Immature natural killer cell (primary cell): ENCODE data around the gene AQR. TPM values are rescaled to one million over a fixed set of nuclear protein-coding genes. Genes with fewer than 3 reads are reported as not detected.

Source experiments
- DNase-seq, 3 donors: peaks; one replicate each; pipeline ENCODE4 v3.0.0; 2022; ENCODE audit warnings: mixed read lengths in 1 of 3
- H3K27ac Mint-ChIP-seq, 6 donors: one replicate each; pipeline ENCODE4 v1.8.0; 2020; ENCODE audit warnings: mixed read lengths in 6 of 6, mild to moderate bottlenecking in 5 of 6, inconsistent platforms in 4 of 6, moderate library complexity in 3 of 6
- H3K27me3 Mint-ChIP-seq, 3 donors: one replicate each; pipeline ENCODE4 v1.8.0; 2020 to 2021; ENCODE audit warnings: low read depth in 3 of 3, mild to moderate bottlenecking in 3 of 3, mixed read lengths in 3 of 3, moderate library complexity in 3 of 3, inconsistent platforms in 1 of 3
- H3K36me3 Mint-ChIP-seq, 3 donors: one replicate each; pipeline ENCODE4 v1.8.0; 2020; ENCODE audit warnings: mixed read lengths in 3 of 3, inconsistent platforms in 2 of 3, mild to moderate bottlenecking in 2 of 3
- H3K4me1 Mint-ChIP-seq, 2 donors: one replicate each; pipeline ENCODE4 v1.8.0; 2020; ENCODE audit warnings: inconsistent platforms in 2 of 2, mild to moderate bottlenecking in 2 of 2, mixed read lengths in 2 of 2, moderate library complexity in 1 of 2
- H3K4me3 Mint-ChIP-seq, 5 donors: one replicate each; pipeline ENCODE4 v1.8.0; 2020; ENCODE audit warnings: mild to moderate bottlenecking in 5 of 5, mixed read lengths in 5 of 5, inconsistent platforms in 3 of 5, moderate library complexity in 3 of 5
- H3K9me3 Mint-ChIP-seq, 6 donors: one replicate each; pipeline ENCODE4 v1.8.0; 2020; ENCODE audit warnings: mild to moderate bottlenecking in 6 of 6, mixed read lengths in 6 of 6, inconsistent platforms in 4 of 6, moderate library complexity in 3 of 6
- polyA plus RNA-seq, 3 donors: library from polyadenylated mRNA; unstranded; fragments of 300-500 nt; fragmentation: Illumina TruSeq; gene quantifications; one replicate each; pipeline ENCODE4 v1.2.3, GENCODE V29; 2021

AQR gene
- 10 to 100 TPM in 1 of 3 donors, 1 to 10 TPM in 2; 8.5 to 16.2 (median 9.9) TPM for polyA plus RNA-seq

- peak; percentile 83 to 91 (median 85) for DNase-seq
- Mint-ChIP-seq H3K9me3 (no peaks in the 10 kb centered on the region), H3K4me1 (peaks cover 36 to 54% of the 10 kb centered on the region in 2 donors), H3K4me3 (peak within 1 kb of the TSS; percentile 97 to 100 (median 99)), H3K27ac (peak within 1 kb of the TSS; percentile 84 to 97 (median 94)), H3K27me3 (peaks cover 4 to 10% (median 4%) of the 10 kb centered on the region in 3 donors), H3K36me3 (peaks cover 0 to 4% (median 0%) of the 10 kb centered on the region in 3 donors)
Measured at GRCh38 chr15:34969340-34970097, at the start of gene AQR. Gene AQR (minus strand): TSS chr15:34969742. CDS start chr15:34969613, 129 bp downstream.

GRCh38 chr15:35014241-35014640 is 44.7 kb upstream of the AQR start:
- H3K4me1 Mint-ChIP-seq: no peaks in the 10 kb centered on the region
- no peak overlapping the region for H3K27ac Mint-ChIP-seq
- no peaks in the 10 kb centered on the region for H3K36me3 Mint-ChIP-seq
- no peak overlapping the region for H3K4me3 Mint-ChIP-seq
- peaks cover 2 to 4% (median 3%) of the 10 kb centered on the region in 3 donors for H3K27me3 Mint-ChIP-seq
- H3K9me3 Mint-ChIP-seq: peaks cover 0 to 1% (median 0%) of the 10 kb centered on the region in 6 donors
- no peak for DNase-seq

- Mint-ChIP-seq H3K4me1 (no peaks in the 10 kb centered on the region), H3K27me3 (peaks cover 2 to 4% (median 2%) of the 10 kb centered on the region in 3 donors), H3K9me3 (peaks cover 0 to 1% (median 0%) of the 10 kb centered on the region in 6 donors), H3K27ac (no peak overlapping the region), H3K4me3 (no peak overlapping the region), H3K36me3 (no peaks in the 10 kb centered on the region)
- DNase-seq: no peak
Measured at GRCh38 chr15:35013370-35013769, 43.8 kb upstream of the AQR start.

GRCh38 chr15:35007397-35007796 is 37.9 kb upstream of the AQR start:
- Mint-ChIP-seq H3K36me3 (no peaks in the 10 kb centered on the region), H3K27ac (no peak overlapping the region), H3K9me3 (no peaks in the 10 kb centered on the region), H3K4me3 (no peak overlapping the region), H3K27me3 (peaks cover 2 to 8% (median 7%) of the 10 kb centered on the region in 3 donors), H3K4me1 (no peaks in the 10 kb centered on the region)
- no peak for DNase-seq

- Mint-ChIP-seq H3K4me1 (no peaks in the 10 kb centered on the region), H3K4me3 (no peak overlapping the region), H3K9me3 (no peaks in the 10 kb centered on the region), H3K27me3 (peaks cover 0 to 7% (median 5%) of the 10 kb centered on the region in 3 donors), H3K36me3 (no peaks in the 10 kb centered on the region), H3K27ac (no peak overlapping the region)
- DNase-seq: no peak
Measured at GRCh38 chr15:35005933-35006332, 36.4 kb upstream of the AQR start.

GRCh38 chr15:35003928-35004327 is 34.4 kb upstream of the AQR start:
- Mint-ChIP-seq H3K27ac (no peak overlapping the region), H3K4me1 (no peaks in the 10 kb centered on the region), H3K27me3 (peaks cover 2 to 9% (median 5%) of the 10 kb centered on the region in 3 donors), H3K4me3 (no peak overlapping the region), H3K36me3 (no peaks in the 10 kb centered on the region), H3K9me3 (no peaks in the 10 kb centered on the region)
- DNase-seq: no peak

- Mint-ChIP-seq H3K27ac (no peak overlapping the region), H3K4me3 (no peak overlapping the region), H3K4me1 (no peaks in the 10 kb centered on the region), H3K36me3 (no peaks in the 10 kb centered on the region), H3K9me3 (no peaks in the 10 kb centered on the region), H3K27me3 (peaks cover 2 to 9% (median 2%) of the 10 kb centered on the region in 3 donors)
- DNase-seq: no peak
Measured at GRCh38 chr15:35000511-35000910, 31.0 kb upstream of the AQR start.

- no peak overlapping the region for H3K4me3 Mint-ChIP-seq
- DNase-seq: no peak
- no peaks in the 10 kb centered on the region for H3K4me1 Mint-ChIP-seq
- no peaks in the 10 kb centered on the region for H3K9me3 Mint-ChIP-seq
- H3K27ac Mint-ChIP-seq: no peak overlapping the region
- no peaks in the 10 kb centered on the region for H3K36me3 Mint-ChIP-seq
- H3K27me3 Mint-ChIP-seq: peaks cover 1 to 9% (median 5%) of the 10 kb centered on the region in 3 donors
Measured at GRCh38 chr15:34999906-35000305, 30.4 kb upstream of the AQR start.

- Mint-ChIP-seq H3K27me3 (peaks cover 2 to 9% (median 5%) of the 10 kb centered on the region in 3 donors), H3K4me1 (no peaks in the 10 kb centered on the region), H3K27ac (no peak overlapping the region), H3K9me3 (no peaks in the 10 kb centered on the region), H3K4me3 (no peak overlapping the region), H3K36me3 (no peaks in the 10 kb centered on the region)
- no peak for DNase-seq
Measured at GRCh38 chr15:34994925-34995324, 25.4 kb upstream of the AQR start.

- no peak for DNase-seq
- Mint-ChIP-seq H3K9me3 (no peaks in the 10 kb centered on the region), H3K4me1 (peaks cover 7% of the 10 kb centered on the region in 2 donors), H3K4me3 (no peak overlapping the region), H3K36me3 (no peaks in the 10 kb centered on the region), H3K27me3 (peaks cover 2 to 8% (median 5%) of the 10 kb centered on the region in 3 donors), H3K27ac (no peak overlapping the region)
Measured at GRCh38 chr15:34993877-34994276, 24.3 kb upstream of the AQR start.

GRCh38 chr15:34993412-34993811 is 23.9 kb upstream of the AQR start:
- DNase-seq: no peak
- Mint-ChIP-seq H3K4me1 (peaks cover 11 to 12% of the 10 kb centered on the region in 2 donors), H3K27ac (no peak overlapping the region), H3K9me3 (no peaks in the 10 kb centered on the region), H3K27me3 (peaks cover 4 to 10% (median 7%) of the 10 kb centered on the region in 3 donors), H3K36me3 (no peaks in the 10 kb centered on the region), H3K4me3 (no peak overlapping the region)

GRCh38 chr15:34988027-34988902 is 18.7 kb upstream of the AQR start, which contains the start of gene ZNF770:
Gene ZNF770 (minus strand): TSS chr15:34988287. CDS start chr15:34983434, 4,853 bp downstream.
- Mint-ChIP-seq H3K9me3 (no peaks in the 10 kb centered on the region), H3K27ac (peak within 1 kb of the TSS; percentile 97 to 99 (median 98)), H3K36me3 (no peaks in the 10 kb centered on the region), H3K27me3 (peaks cover 8 to 21% (median 13%) of the 10 kb centered on the region in 3 donors), H3K4me1 (peaks cover 40 to 51% of the 10 kb centered on the region in 2 donors), H3K4me3 (peak within 1 kb of the TSS; percentile 94 to 99 (median 97))
- DNase-seq: peak; percentile 82 to 86 (median 84)

GRCh38 chr15:34987609-34988026 is 18.1 kb upstream of the AQR start:
- Mint-ChIP-seq H3K9me3 (no peaks in the 10 kb centered on the region), H3K4me1 (peaks cover 40 to 51% of the 10 kb centered on the region in 2 donors), H3K4me3 (peak overlapping the region; percentile 94 to 99 (median 97)), H3K36me3 (peaks cover 0 to 5% (median 0%) of the 10 kb centered on the region in 3 donors), H3K27me3 (peaks cover 8 to 19% (median 11%) of the 10 kb centered on the region in 3 donors), H3K27ac (peak overlapping the region; percentile 97 to 99 (median 98))
- no peak for DNase-seq
